Suppressor macrophage (primary cell): Measurements from ENCODE around the gene SLTM.
"Not testable (repeated sequence)": the region's sequence is repeated elsewhere in the genome, so short reads cannot be mapped to it uniquely, and the experiment has no call there.

Source experiments
- DNase-seq, 4 experiments: peaks; one replicate each; pipeline ENCODE4 v3.0.0-alpha.2; 2020 to 2022

Gene SLTM

GRCh38 chr15:58926823-58927222, 6.7 kb downstream of the SLTM start:
- no peak for DNase-seq

DNA sequence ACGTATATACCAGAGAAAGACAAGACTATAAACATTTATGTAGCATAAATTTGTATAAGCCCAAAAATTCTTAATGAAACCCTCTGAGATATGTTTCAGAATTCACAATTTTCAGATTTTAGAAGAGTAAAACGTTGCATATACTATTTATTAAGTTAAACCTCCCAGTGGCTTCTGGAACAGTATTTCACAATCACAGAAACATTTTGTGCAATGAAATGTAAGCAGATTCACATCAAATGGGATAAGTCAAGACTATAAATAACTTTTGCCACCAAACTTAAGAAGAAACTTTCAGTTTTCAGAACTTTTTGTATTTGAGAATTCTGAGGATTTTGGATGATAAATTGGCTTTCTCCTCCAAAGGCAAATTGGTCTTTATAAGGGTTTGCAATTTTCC, 9.2 kb downstream of the SLTM start:
- peak in 2 of 4 experiments; percentile 38 to 52 for DNase-seq

GRCh38 chr15:58923696-58924300, 9.7 kb downstream of the SLTM start:
- DNase-seq: peak in 2 of 4 experiments; percentile 13 to 15

DNA sequence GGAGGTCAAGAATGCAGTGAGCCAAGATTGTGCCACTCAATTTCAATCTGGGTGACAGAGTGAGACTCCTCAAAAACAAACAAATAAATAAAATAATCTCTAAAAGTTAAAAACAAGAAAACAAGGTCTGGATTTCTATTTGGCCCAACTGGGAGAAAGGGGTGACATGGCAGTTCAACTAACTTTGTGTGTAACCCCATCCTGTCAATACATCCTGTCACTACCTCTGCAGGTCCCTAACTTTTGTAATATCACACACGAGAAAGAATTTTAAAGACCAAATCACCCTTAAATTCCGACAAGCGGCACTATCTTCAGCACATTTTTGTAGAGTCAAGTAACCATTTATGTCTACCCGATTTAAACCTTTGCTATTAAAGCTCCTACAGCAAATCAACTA, 10.2 kb downstream of the SLTM start:
- DNase-seq: no peak

DNA sequence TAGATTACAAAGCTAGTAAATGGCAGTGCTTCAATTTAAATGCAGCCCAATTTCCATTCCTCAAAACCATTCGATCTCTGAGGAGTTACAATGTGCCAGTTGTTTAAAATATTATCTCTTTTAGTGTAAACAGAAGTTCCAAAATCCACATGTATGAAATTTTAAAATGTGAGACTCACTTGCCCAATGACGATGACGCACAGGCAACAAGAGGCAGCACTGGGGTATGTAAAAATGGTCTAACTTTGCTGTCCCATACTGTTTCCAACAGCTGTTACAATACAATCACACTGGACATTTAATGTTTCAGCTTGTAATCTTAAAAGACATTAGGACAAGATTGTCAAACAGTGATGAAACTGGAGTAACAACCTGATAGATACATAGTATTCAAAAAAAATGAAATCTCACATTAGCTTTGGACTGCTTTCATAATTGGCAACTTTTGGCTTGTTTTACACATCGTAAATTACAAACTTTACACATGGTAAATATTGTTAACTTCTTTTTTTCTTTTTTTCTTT, 12.2 kb downstream of the SLTM start:
- no peak for DNase-seq

DNA sequence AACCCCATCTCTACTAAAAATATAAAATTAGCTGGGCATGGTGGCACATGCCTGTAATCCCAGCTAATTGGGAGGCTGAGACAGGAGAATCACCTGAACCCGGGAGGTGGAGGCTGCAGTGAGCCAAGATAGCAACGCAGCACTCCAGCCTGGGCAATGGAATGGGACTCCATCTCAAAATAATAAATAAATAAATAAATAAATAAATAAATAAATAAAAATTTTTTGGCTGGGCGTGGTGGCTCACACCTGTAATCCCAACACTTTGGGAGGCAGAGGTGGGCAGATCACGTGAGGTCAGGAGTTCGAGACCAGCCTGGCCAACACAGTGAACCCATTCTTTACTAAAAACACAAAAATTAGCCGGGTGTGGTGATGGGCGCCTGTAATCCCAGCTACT, 13.0 kb downstream of the SLTM start:
- not testable (repeated sequence) for DNase-seq

DNA sequence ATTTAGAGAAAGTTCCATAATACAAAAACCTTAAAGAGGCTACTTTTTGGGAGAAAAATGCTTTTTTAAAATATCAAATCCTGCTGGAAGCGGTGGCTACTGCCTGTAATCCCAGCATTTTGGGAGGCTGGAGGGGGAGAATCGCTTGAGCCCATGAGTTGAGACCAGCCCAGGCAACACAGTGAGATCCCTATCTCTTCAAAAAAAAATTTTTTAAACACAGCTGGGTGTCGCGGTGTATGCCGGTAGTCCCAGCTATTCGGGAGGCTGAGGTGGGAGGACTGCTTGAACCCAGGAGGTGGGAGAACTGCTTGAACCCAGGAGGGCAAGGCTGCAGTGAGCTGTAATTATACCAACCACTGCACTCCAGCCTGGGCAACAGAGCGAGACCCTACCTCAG, 14.2 kb downstream of the SLTM start:
- no peak for DNase-seq

DNA sequence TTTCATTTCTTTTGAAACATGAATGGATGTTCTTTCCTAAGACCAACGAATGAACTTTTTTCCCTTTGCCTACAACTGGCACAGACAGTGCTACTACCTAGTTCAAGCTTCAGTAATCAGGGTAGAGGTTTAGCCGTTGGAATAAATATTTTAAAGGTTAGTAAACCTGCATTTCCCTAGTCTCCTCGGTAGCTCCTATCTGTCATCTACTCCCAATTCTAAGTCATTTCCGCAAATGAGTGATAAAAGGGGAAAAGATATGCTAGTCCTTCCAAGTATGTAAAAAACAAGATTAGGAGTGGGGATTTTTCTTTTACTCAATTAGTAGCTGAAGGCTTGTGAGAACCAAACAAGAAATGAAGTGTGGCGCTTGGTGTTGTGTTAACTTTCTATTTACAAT, 15.2 kb downstream of the SLTM start:
- DNase-seq: no peak

- DNase-seq: peak in 1 of 4 experiments; percentile 10
Observed at GRCh38 chr15:58917613-58918129, 15.8 kb downstream of the SLTM start.

DNA sequence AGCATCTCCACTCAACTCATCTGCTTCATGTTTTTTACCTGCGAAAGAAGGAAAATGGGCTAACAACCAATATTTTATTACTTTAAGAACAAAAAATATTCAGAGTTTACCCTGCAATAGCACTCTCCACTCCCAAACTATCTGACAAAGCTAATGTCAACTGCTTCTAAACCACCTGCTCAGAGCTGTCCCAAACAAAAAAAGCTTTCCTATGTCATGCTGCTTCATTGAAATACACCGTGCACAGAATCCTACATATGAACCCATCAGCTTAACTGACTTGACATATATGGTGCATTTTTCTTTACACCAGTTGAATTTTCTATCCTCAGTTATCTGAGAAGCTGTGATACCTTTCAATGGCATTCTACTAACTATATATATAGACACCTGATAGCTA, 16.5 kb downstream of the SLTM start:
- no peak for DNase-seq

GRCh38 chr15:58910456-58910855, 23.0 kb downstream of the SLTM start:
- DNase-seq: no peak

GRCh38 chr15:58909616-58910015, 23.9 kb downstream of the SLTM start:
- DNase-seq: no peak

DNA sequence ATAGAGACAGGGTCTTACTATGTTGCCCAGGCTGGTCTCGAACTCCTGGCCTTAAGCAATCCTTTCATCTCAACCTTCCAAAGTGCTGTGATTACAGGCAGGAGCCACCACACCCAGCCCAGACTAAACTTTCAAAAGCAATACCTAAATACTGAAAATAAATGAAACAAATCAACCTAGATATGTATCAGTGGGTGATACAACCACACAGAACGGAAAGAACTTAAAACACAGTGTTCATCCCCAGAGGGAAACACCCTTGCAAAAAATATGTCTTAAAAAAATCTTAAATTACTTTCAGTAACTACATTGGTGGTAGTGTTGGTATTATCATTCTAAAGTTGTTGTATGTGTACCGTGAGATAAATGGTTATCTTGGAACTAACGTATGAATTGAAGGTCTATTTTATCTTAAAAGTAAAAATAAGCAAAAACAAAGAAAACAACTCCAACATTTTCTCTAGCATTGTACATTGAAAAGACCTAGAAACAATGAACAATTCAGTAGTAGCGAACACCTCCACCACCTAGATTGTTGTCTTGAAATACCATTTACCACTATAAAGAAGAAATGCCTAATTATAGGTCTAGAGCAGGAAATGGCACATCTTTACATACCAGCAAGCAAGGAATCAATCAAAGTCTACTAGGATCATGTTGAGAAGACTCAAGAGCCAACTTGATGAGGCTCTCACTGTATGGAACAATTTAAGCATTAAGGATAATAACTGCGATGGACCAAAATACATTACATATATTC, 24.7 kb downstream of the SLTM start:
- no peak for DNase-seq

DNA sequence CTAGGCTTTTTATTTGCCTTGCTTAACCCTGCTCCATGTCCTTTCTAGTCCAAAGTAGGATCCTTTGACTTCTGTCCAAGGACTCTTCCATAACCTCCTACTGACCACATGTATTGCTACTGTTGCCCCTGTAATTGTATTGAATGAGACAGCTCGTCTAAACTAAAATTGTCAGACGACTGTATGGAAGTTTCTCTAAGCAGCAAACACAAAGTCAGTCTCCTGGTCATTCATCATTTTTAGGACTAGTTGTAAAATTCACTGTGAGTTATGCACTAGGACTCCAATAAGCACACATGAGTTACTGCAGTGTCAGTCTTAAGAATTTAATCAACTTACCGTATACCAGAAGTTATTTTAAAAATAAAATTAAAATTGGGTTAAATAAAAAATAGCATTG, 32.8 kb downstream of the SLTM start:
- no peak for DNase-seq

- no peak for DNase-seq
Observed at GRCh38 chr15:58898150-58898680, 35.3 kb downstream of the SLTM start.

GRCh38 chr15:58889363-58889762, 44.1 kb downstream of the SLTM start:
- DNase-seq: peak in 1 of 4 experiments; percentile 6

- no peak for DNase-seq
Observed at GRCh38 chr15:58886921-58887320, 46.6 kb downstream of the SLTM start.

DNA sequence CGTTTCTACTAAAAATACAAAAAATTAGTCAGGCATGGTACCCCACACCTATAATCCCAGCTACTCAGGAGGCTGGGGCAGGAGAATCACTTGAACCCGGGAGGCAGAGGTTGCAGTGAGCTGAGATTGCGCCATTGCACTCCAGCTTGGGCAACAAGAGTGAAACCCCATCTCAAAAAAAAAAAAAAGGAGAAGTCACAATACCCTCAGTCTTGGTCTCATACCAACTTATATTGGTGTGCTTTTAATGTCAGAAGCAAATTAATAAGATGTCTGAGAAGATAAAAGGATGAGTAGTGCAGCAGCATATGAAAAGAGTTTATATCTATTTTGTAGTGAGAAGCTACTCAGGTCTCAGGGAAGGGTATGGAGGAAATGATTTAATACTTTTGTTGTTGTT, 49.6 kb downstream of the SLTM start:
- DNase-seq: peak in 2 of 4 experiments; percentile 23 to 33

DNA sequence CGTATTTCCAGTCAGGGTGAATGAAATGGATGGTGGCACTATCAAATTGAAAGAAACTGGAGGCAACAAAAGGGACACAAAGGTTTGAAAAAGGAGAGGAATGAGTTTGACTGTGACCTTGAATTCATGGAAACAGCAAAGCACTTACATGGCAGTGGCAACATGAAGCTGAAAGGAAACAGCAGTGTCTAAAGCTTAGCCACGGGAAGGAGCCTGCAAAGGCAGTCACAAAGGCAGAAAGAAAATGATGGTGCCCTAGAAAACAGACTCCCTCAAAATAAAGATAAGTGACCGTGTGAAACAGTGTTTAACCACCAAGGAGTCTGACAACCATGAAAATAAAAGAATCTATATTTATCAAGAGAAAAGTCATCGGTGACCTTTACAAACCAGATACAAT, 51.2 kb downstream of the SLTM start:
- no peak for DNase-seq

GRCh38 chr15:58880320-58880719, 53.2 kb downstream of the SLTM start:
- DNase-seq: no peak

GRCh38 chr15:58877999-58878825, 55.3 kb downstream of the SLTM start:
- no peak for DNase-seq

DNA sequence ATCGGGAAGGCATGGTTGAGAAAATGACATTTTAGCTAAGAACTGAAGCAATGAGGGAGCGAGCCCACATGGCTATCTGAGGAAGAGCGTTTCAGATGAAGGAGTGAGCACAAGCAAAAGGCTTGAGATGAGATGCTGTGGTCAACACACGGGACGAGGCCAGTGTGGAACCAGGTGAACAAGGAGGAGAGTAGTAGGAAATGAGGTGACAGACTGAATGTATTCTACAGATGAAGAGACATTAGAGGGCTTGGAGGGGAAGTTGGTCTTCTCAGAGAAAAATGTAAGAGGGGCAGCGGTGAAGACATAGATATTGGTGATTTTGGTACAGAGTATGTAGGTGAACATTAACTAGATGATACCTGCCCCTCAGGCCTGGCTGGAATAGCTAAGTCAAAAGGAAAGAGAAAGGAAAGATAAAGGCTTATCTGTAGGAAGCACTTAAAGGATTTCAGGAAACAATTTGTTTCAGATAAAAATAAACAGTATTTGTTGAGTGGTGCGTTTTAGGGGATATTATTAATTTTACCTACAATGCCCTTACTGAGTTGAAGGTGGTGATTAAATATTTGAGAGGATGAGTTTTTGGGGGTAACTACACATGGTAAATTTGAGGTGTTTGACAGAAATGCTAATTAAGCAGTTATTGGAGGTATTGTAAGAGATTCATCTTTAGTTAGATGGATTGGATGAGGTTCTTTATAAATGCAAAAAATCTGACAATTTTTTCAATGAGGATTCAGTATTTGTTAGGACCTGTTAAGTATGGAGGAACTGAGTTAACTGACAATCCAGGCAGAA, 57.0 kb downstream of the SLTM start:
- no peak for DNase-seq
